Articular chondrocyte of knee joint (primary cell): ENCODE data around the gene MUS81. TPM values are rescaled to one million over a fixed set of nuclear protein-coding genes. Genes with fewer than 3 reads are reported as not detected.

Source experiments
- total RNA-seq: library from RNA; depleted of rRNA; stranded (reverse); fragments of >200 nt; gene quantifications from 2 replicates; pipeline ENCODE4 v1.2.3, GENCODE V29; 2012

The MUS81 gene, protein sequence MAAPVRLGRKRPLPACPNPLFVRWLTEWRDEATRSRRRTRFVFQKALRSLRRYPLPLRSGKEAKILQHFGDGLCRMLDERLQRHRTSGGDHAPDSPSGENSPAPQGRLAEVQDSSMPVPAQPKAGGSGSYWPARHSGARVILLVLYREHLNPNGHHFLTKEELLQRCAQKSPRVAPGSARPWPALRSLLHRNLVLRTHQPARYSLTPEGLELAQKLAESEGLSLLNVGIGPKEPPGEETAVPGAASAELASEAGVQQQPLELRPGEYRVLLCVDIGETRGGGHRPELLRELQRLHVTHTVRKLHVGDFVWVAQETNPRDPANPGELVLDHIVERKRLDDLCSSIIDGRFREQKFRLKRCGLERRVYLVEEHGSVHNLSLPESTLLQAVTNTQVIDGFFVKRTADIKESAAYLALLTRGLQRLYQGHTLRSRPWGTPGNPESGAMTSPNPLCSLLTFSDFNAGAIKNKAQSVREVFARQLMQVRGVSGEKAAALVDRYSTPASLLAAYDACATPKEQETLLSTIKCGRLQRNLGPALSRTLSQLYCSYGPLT
- 29.2 and 34.4 TPM in 2 replicates for total RNA-seq

DNA sequence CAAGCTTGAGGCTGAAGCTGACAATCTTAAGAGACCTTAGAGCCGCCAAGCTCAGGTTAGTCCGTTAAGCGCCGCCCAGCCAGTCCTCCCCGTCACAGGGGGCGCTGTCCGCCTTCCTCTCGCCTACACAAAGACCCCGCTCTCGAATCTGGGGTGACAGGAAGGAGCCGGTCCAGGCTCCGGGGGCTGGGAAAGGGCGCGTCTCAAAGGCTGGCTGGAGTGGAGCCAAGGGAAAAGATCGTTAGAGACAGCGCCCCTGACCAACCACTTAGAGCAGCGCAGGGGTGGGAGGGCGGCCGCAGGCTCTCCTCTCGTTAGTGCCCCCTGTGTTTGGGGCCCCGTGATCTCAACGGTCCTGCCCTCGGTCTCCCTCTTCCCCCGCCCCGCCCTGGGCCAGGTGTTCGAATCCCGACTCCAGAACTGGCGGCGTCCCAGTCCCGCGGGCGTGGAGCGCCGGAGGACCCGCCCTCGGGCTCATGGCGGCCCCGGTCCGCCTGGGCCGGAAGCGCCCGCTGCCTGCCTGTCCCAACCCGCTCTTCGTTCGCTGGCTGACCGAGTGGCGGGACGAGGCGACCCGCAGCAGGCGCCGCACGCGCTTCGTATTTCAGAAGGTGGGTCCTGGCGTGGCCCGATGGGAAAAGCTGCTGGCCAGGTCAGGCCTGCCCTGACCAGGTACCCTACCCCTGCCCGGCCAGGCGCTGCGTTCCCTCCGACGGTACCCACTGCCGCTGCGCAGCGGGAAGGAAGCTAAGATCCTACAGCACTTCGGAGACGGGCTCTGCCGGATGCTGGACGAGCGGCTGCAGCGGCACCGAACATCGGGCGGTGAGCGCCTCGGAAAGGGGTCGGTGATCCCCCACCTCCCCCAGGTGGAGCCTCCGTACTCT is at the start of gene MUS81:
Gene MUS81, plus strand, starts transcription at position 156 of the 887 bp plus-strand sequence. Its CDS starts 321 bp downstream, at position 477.

DNA sequence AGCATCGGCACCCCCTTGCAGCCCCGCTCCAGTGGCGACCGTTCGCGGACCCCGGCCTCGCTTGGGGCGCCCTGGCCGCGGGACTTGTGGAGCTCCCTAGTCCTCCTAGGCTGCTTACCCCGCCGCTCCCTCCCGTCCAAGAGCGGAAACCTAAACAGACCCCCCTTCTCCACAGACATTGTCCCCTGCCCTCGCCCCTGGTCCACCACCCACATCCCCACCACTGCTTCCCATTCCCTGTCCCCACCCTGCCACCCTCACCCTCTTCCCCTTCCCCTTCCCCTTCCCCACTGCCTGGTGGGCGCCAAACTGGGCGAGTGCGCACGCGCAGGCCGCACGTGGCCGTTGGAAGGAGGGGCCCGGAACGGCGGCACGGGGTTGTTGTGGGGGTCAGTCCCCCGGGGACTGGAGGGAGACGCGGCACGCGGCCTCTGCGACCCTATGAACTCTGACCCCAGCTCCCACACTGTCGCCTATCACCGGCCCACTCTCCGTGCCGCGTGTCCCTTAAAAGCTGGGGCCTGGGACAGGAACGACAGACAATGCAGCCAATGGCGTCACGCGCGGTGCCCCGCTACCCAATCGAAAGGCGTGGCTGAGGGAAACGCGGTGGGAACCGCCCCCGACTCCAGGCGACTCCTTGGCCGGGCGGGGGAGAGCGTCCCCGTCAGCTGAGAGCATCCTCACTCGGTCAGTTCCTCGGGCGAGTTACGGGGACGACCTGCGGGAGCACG is 26.8 kb upstream of the MUS81 start, which contains the start of gene SNX32:
Gene SNX32, plus strand, starts transcription at position 667 of the 734 bp plus-strand sequence. CDS start 103 bp downstream, outside the sequence.

DNA sequence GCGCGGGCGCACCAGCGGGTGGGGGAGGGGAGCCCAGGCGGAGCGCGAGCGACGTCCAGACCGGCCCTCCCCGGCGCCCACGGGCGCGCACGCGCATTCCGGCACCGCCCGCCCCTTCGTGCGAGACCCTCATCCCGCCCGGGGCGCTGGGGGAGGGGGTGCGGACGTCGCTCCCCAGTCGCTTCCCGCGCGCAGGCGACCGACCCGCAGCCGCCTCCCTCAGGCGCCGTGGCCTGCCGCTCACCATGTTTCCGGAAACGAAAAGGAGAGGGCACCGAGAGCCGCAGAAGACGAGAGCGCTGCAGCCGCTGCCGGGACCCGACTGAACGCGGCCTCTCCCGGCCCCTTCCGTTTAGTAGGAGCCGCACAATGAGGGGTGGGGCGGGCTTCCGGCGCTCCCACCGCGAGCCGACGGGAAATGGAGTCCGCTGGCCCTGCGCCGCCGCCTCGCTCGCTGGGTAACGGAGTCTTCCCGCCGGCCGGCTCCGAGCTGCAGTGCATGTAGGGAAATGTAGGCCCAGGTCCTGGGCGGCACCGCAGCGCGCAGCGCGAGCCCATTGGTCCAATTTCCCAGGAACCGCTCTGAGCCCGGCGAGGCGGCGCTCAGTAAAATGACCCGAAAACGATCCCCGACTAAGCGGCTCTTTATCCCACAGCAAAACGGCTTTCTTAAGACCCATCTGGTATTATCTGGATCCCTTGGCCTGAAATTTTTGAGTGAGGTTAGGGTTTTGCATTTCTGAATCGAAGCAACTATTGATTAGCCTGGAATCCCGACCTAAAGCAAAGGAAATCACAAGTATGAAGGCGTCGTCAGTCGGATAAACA is 2.2 kb upstream of the MUS81 start, which contains the start of gene CFL1:
Gene CFL1, minus strand, starts transcription at position 328 of the 828 bp plus-strand sequence. Its CDS starts 81 bp downstream, at position 247.

DNA sequence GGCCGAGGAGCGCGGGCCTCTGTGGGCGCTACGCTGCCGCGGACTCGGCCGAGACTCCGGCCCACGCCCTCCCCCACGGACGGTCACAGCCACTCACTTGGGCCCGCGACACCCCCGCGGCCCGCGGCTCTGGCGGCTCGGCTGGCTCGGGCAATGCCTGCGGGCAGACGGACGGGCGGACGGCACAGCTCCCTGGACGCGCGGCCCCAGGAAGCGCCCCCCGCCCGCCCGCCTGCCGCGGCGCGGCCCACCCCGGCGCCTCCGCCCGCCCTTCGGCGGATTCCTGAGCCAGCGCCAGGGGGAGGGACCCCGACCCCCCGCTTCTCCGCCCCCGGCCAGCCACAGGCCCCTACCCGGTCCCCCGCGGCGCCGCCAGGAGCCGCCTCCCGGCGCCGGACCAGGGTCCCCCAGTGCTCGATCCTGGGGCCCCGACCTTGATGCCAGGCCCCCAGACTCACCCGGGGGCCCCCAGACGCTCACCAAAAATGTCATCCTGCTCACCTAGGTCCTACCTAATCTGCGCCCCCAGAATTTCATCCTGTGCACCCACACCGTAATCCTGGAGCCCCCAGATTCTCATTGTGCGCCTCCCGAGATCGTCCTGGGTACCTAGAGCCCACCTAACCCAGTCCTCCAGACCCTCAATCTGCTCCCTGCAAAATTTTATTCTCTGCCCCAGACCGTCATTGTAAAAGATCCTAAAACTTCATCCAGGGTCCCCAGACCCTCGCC is 12.5 kb downstream of the MUS81 start, which contains the start of gene EFEMP2:
Gene EFEMP2, minus strand, starts transcription at position 215 of the 732 bp plus-strand sequence. CDS start 446 bp downstream, outside the sequence.

DNA sequence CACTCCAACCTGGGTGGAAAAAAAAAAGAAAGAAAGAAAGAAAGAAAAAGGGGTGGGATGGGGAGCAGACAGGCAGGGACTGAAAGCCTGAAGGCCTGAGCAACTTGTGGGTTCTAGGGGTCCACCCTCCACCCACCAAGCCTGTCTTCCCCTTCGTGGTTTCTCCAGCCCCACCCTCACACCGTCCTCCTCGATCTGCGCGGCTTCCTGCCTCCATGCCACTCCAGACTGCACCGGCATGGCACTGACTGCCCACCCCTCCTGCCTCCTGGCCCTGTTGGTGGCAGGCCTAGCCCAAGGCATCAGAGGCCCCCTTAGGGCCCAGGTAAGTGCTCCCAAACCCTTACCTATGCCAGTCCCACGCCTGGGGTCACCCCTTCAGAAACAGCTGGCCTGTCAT is 19.4 kb downstream of the MUS81 start, which contains the start of gene CTSW:
Gene CTSW, plus strand, starts transcription at position 221 of the 400 bp plus-strand sequence. Its CDS starts 18 bp downstream, at position 239.

DNA sequence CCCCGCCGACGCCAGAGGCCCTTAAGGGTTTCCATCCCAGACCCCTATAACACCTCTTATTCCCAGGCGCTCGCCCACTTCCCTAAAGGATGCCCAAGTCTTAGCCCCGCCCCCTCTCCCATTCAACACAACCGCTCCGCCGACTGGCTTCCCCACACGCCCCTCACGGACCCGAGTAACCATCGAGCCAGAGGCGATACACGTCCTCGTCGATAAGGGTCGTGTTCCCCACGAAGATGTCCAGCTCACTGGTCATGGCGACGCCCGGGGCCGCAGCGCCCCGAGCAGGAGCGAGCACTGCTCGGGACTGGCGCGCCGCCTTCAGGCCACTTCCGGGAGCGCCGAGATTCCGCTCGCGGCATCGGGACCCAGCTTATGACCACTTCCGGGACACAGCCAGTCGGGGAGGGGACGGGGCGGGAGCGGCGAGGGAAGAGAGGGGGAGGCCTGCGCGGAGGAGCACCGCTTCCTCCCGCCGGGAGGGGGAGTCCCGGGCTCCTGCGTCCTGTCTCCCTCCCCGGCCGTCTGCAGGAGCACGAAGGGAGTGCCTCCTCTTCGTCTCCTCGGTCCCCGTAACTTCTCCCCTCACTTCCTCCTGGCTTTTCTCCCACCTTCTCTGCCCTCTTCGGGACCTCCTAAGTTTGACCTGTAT is 28.1 kb downstream of the MUS81 start, which contains the start of gene FIBP:
Gene FIBP, minus strand, starts transcription at position 309 of the 652 bp plus-strand sequence. Its CDS starts 53 bp downstream, at position 256.

DNA sequence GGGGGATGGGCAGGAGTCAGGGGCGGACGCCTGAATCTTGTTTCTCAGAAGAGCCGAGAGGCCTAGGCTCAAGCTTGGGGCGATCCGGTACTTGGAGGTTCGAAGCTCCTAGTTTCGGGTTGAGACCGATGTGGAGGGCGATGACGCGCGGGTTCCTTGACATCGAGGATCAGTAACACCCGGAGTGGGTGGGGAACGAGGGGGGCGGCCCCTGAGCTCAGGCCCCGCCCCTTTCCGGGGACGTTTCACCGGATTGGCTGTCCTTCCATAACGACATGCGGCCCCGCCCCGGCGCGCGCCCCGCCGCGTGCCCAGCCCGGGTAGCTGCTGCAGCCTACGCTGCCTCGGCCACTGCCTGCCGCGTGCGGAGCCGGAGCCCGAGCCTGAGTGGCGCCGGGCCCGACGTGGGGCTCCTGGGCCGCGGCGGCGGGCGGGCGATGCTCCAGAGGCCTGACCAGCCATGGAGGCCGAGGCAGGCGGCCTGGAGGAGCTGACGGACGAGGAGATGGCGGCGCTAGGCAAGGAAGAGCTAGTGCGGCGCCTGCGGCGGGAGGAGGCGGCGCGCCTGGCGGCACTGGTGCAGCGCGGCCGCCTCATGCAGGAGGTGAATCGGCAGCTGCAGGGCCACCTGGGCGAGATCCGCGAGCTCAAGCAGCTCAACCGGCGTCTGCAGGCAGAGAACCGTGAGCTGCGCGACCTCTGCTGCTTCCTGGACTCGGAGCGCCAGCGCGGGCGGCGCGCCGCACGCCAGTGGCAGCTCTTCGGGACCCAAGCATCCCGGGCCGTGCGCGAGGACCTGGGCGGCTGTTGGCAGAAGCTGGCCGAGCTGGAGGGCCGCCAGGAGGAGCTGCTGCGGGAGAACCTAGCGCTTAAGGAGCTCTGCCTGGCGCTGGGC is 30.3 kb downstream of the MUS81 start, which contains the start of gene CCDC85B:
Gene CCDC85B, plus strand, starts transcription at position 350 of the 895 bp plus-strand sequence. Its CDS starts 111 bp downstream, at position 461.

DNA sequence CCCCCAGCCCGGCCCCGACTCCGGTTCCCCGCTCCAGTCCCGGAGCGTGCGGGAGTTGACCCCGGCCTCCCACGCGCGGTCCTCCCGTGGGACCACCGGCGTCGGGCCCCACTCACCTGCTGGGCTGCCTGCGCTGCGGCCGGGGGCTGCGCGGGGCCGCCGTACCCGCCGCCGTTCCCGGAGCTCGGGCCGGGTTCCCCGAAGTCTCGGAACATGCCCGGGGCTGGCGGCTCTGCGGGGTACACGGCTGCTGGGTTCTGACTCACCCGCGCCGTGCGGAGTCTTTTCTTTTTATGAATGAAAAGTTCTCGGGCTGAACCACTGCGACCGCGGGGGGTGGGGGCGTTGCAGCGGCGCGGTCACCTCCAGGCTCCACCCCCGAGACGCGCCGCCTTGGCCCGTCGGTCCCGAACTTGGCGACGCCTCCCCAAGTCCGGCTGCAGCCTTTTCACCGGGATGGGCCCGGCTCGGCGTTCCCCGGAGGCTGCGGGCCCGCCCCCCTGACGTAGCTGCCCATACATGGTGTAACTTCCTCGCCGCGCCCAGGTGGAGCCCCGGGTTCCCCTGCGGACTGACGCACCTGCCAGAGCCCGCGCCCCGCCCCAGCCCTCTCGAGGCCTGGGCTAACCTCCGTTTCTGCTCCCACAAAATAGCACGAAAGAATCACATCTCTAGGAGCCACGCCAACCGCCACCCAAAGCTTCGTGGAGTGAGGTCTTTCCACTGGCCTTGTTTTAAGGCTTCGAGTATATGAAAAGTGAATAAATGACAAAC is 40.1 kb downstream of the MUS81 start, which contains the start of gene FOSL1:
Gene FOSL1, minus strand, starts transcription at position 264 of the 774 bp plus-strand sequence. Its CDS starts 49 bp downstream, at position 215.

Other genes with a start within 250 kb of the MUS81 start
- gene MAP3K11, start 246.2 kb upstream of the MUS81 start, total RNA-seq, result 19.0 and 20.6 TPM in 2 replicates
- gene PCNX3, start 244.7 kb upstream of the MUS81 start, total RNA-seq, result 21.3 and 23.1 TPM in 2 replicates
- gene SIPA1, start 222.3 kb upstream of the MUS81 start, total RNA-seq, result 10.6 and 11.9 TPM in 2 replicates
- gene RELA, start 197.5 kb upstream of the MUS81 start, total RNA-seq, result 30.9 and 31.2 TPM in 2 replicates
- gene KAT5, start 148.2 kb upstream of the MUS81 start, total RNA-seq, result 36.9 and 40.2 TPM in 2 replicates
- 35.1 and 51.9 TPM in 2 replicates for gene RNASEH2C, start 139.6 kb upstream of the MUS81 start, total RNA-seq
- 11.8 and 14.9 TPM in 2 replicates for gene AP5B1, start 79.5 kb upstream of the MUS81 start, total RNA-seq
- gene OVOL1, start 73.4 kb upstream of the MUS81 start, total RNA-seq, result not detected in 2 replicates
- gene SNX32, start 26.5 kb upstream of the MUS81 start, total RNA-seq, result 1.2 and 2.2 TPM in 2 replicates
- gene CFL1, start 2.3 kb upstream of the MUS81 start, total RNA-seq, result 577 and 633 TPM in 2 replicates
- 102 and 105 TPM in 2 replicates for gene EFEMP2, start 12.4 kb downstream of the MUS81 start, total RNA-seq
- gene CTSW, start 19.4 kb downstream of the MUS81 start, total RNA-seq, result 0.13 TPM in 1 of 2 replicates, not detected in the other
- gene FIBP, start 28.0 kb downstream of the MUS81 start, total RNA-seq, result 130 and 132 TPM in 2 replicates
- 57.9 and 60.6 TPM in 2 replicates for gene CCDC85B, start 30.2 kb downstream of the MUS81 start, total RNA-seq
- 13.1 and 26.1 TPM in 2 replicates for gene FOSL1, start 40.0 kb downstream of the MUS81 start, total RNA-seq
- gene C11orf68, start 58.6 kb downstream of the MUS81 start, total RNA-seq, result 26.8 and 32.6 TPM in 2 replicates
- gene DRAP1, start 59.0 kb downstream of the MUS81 start, total RNA-seq, result 147 and 149 TPM in 2 replicates
- not detected in 2 replicates for gene TSGA10IP, start 85.0 kb downstream of the MUS81 start, total RNA-seq
- gene SART1, start 101.3 kb downstream of the MUS81 start, total RNA-seq, result 24.2 and 24.4 TPM in 2 replicates
- gene EIF1AD, start 141.7 kb downstream of the MUS81 start, total RNA-seq, result 26.6 and 27.2 TPM in 2 replicates
- gene BANF1, start 142.1 kb downstream of the MUS81 start, total RNA-seq, result 37.4 and 40.0 TPM in 2 replicates
- gene CST6, start 151.6 kb downstream of the MUS81 start, total RNA-seq, result 3.0 and 7.6 TPM in 2 replicates
- gene CATSPER1, start 166.0 kb downstream of the MUS81 start, total RNA-seq, result 0.26 and 0.43 TPM in 2 replicates
- 0.32 TPM in 1 of 2 replicates, not detected in the other for gene GAL3ST3, start 188.7 kb downstream of the MUS81 start, total RNA-seq
- gene SF3B2, start 191.9 kb downstream of the MUS81 start, total RNA-seq, result 116 and 131 TPM in 2 replicates
- 29.5 and 36.6 TPM in 2 replicates for gene PACS1, start 209.8 kb downstream of the MUS81 start, total RNA-seq